HG03439 (cell line): ENCODE results near the gene AP4B1.

Source experiments
- ATAC-seq: cut with Tn5 transposase; IDR thresholded peaks from one replicate; pipeline ENCODE4 v1.9.1; 2021; ENCODE audit warnings: mild to moderate bottlenecking, moderate library complexity; ENCODE audit not compliant: unreplicated experiment

AP4B1 gene

GRCh38 chr1:113895961-113896360, 8.6 kb downstream of the AP4B1 start:
- ATAC-seq, result no peak

- ATAC-seq, result no peak
Measured at GRCh38 chr1:113895098-113895497, 9.5 kb downstream of the AP4B1 start.

GRCh38 chr1:113893267-113893666, 11.3 kb downstream of the AP4B1 start:
- no peak for ATAC-seq

GRCh38 chr1:113891631-113892220, 12.9 kb downstream of the AP4B1 start:
- no peak for ATAC-seq

GRCh38 chr1:113890816-113891215, 13.8 kb downstream of the AP4B1 start:
- no peak for ATAC-seq

- no peak for ATAC-seq
Measured at GRCh38 chr1:113887402-113888175, 17.0 kb downstream of the AP4B1 start, which contains the start of gene BCL2L15. TSS of gene BCL2L15 (minus strand) at chr1:113887581. CDS start at chr1:113887375, 206 bp downstream.

GRCh38 chr1:113886417-113887401, 17.9 kb downstream of the AP4B1 start:
- ATAC-seq, result no peak

- no peak for ATAC-seq
Measured at GRCh38 chr1:113881661-113882060, 22.9 kb downstream of the AP4B1 start.

- ATAC-seq, result no peak
Measured at GRCh38 chr1:113879739-113880038, 24.9 kb downstream of the AP4B1 start.

GRCh38 chr1:113876176-113876575, 28.4 kb downstream of the AP4B1 start:
- ATAC-seq, result no peak

- ATAC-seq, result no peak
Measured at GRCh38 chr1:113875714-113876113, 28.9 kb downstream of the AP4B1 start.

- ATAC-seq, result peak; percentile 39
Measured at GRCh38 chr1:113874012-113874879, 30.4 kb downstream of the AP4B1 start.

- ATAC-seq, result peak; percentile 14
Measured at GRCh38 chr1:113872219-113872935, 32.2 kb downstream of the AP4B1 start.

- ATAC-seq, result peak; percentile 91
Measured at GRCh38 chr1:113871597-113872113, 32.9 kb downstream of the AP4B1 start, which contains the start of gene PTPN22. TSS of gene PTPN22 (minus strand) at chr1:113871712.

- no peak for ATAC-seq
Measured at GRCh38 chr1:113870778-113871177, 33.8 kb downstream of the AP4B1 start.

GRCh38 chr1:113868387-113869083, 36.1 kb downstream of the AP4B1 start:
- ATAC-seq, result no peak

- ATAC-seq, result no peak
Measured at GRCh38 chr1:113861641-113862040, 43.0 kb downstream of the AP4B1 start.

- no peak for ATAC-seq
Measured at GRCh38 chr1:113860891-113861290, 43.7 kb downstream of the AP4B1 start.
